C4-2B (cell line): ENCODE measurements around the gene IL32.

Experiments
- H3K27ac ChIP-seq: fragments of 450-650 bp; 2 replicates; pipeline ENCODE4 v1.5.1; 2017
- CTCF ChIP-seq: fragments of 450-650 bp; conservative IDR thresholded peaks from 2 replicates; pipeline ENCODE4 v1.5.1; 2017; ENCODE audit warnings: mild to moderate bottlenecking
- ZFX ChIP-seq: fragments of 450-650 bp; IDR thresholded peaks from 2 replicates; pipeline ENCODE4 v1.6.1; 2017

IL32 gene

DNA sequence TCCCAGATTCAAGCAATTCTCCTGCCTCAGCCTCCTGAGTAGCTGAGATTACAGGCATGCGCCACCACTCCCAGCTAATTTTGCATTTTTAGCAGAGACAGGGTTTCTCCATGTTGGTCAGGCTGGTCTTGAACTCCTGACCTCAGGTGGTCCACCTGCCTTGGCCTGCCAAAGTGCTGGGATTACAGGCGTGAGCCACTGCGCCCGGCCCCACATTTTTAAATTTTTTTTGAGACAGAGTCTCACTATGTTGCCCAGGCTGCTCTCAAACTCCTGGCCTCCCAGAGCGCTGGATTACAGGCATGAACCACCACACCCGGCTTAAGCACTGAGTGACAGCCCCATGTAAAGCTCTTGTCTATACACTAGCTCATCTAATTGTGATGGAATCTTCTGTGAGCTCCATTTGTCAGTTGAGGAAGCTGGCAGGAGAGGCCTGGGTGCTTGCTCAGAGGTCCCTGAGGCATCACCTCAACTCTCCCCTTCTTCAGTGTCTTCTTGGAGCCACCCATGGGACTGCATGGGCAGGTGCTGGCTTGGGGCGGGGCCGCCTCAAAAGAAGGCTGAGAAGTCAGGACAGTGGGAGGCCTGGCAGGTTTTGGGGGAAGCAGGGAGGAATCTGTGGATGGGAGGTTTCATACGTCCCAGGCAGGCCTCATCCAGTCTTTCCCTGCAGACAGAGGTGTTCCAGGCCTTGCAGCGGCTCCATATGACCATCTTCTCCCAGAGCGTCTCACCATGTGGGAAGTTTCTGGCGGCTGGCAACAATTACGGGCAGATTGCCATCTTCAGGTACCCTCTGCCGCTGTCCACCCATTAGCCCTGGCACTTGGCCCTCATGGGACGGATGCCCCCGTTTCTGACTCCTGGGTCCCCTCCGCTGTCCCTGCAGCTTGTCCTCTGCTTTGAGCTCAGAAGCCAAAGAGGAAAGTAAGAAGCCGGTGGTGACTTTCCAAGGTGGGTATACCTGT, 40.1 kb upstream of the IL32 start:
- TF ChIP-seq CTCF (no peak), ZFX (no peak)
- no peak overlapping the region; the same call in 1 of the 2 replicates for H3K27ac ChIP-seq

GRCh38 chr16:3026003-3026378, 39.4 kb upstream of the IL32 start:
- H3K27ac ChIP-seq = no peak overlapping the region
- no peak for TF ChIP-seq CTCF
- TF ChIP-seq ZFX = no peak

DNA sequence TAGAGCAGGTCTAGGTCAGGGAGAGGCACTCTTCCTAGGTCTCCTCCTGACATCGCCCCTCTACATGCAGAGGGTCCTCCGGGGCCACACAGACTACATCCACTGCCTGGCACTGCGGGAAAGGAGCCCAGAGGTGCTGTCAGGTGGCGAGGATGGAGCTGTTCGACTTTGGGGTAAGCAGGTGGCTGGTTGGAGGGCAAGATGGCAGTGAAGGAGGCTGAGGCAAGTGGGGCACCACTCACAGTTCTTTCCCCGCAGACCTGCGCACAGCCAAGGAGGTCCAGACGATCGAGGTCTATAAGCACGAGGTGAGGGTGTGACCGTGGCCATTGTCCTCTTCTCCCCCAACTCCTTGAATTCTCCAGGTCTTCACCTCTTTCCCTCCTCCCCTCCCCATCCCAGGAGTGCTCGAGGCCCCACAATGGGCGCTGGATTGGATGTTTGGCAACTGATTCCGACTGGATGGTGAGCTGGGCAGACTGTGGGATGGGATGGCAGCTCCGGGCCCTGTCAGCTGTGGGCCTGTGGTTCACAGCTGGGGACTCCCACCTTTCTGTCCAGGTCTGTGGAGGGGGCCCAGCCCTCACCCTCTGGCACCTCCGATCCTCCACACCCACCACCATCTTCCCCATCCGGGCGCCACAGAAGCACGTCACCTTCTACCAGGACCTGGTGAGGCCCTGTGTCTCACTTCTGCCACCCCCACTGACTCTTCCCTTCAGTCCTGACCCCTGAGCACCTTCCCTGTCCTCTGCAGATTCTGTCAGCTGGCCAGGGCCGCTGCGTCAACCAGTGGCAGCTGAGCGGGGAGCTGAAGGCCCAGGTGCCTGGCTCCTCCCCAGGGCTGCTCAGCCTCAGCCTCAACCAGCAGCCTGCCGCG, 38.6 kb upstream of the IL32 start:
- no peak overlapping the region for H3K27ac ChIP-seq
- TF ChIP-seq CTCF = no peak
- no peak for TF ChIP-seq ZFX

- TF ChIP-seq ZFX = no peak
- TF ChIP-seq CTCF = no peak
- H3K27ac ChIP-seq = no peak overlapping the region; the same call in 1 of the 2 replicates
Measured at GRCh38 chr16:3027489-3027795, 38.0 kb upstream of the IL32 start.

- peak; percentile 97 for TF ChIP-seq CTCF
- no peak for TF ChIP-seq ZFX
- H3K27ac ChIP-seq = peak overlapping the region; percentile 43
Measured at GRCh38 chr16:3027983-3028715, 37.3 kb upstream of the IL32 start.

- H3K27ac ChIP-seq = peak overlapping the region; percentile 43; the same call in 1 of the 2 replicates
- TF ChIP-seq CTCF = no peak
Measured at GRCh38 chr16:3028716-3029319, 36.6 kb upstream of the IL32 start.
